Raji (cell line): Measurements from ENCODE around the gene POLG2.

Experiments used
- POLR2A ChIP-seq: IDR thresholded peaks from 2 replicates; pipeline ENCODE4 v1.6.1; 2011; ENCODE audit warnings: low read depth, low read length, control low read depth; ENCODE audit not compliant: insufficient read depth

The POLG2 gene

GRCh38 chr17:64498308-64499203 lies 1.7 kb upstream of the POLG2 start:
- no peak for TF ChIP-seq POLR2A

- no peak for TF ChIP-seq POLR2A
Measured at GRCh38 chr17:64497565-64498035, 746 bp upstream of the POLG2 start.

GRCh38 chr17:64496348-64496785 lies 487 bp downstream of the POLG2 start:
- TF ChIP-seq POLR2A: no peak

GRCh38 chr17:64494121-64494520 lies 2.7 kb downstream of the POLG2 start:
- no peak for TF ChIP-seq POLR2A

- TF ChIP-seq POLR2A: no peak
Measured at GRCh38 chr17:64492481-64493109, 4.3 kb downstream of the POLG2 start.

- TF ChIP-seq POLR2A: no peak
Measured at GRCh38 chr17:64491994-64492393, 4.9 kb downstream of the POLG2 start.

GRCh38 chr17:64491034-64491860 lies 5.6 kb downstream of the POLG2 start:
- no peak for TF ChIP-seq POLR2A

DNA sequence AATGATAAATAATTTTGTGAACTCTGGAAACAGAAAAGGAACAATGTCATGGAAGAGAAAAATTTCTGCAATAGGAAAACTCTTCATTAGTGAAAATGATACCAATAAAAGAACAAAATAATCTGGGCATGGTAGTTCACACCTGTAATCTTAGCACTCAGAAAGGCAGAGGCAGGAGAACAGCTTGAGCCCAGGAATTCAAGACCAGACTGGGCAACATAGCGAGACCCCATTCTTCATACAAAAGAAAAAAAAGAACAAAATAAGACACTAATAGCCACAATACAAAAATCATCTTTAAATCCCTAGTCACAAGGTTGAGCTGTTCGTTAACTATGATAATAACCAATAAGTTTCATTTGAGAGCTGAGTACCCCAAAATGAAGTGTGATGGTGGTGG lies 8.6 kb downstream of the POLG2 start:
- TF ChIP-seq POLR2A: no peak

- TF ChIP-seq POLR2A: no peak
Measured at GRCh38 chr17:64484380-64484779, 12.5 kb downstream of the POLG2 start.

- TF ChIP-seq POLR2A: no peak
Measured at GRCh38 chr17:64480951-64481350, 15.9 kb downstream of the POLG2 start.

DNA sequence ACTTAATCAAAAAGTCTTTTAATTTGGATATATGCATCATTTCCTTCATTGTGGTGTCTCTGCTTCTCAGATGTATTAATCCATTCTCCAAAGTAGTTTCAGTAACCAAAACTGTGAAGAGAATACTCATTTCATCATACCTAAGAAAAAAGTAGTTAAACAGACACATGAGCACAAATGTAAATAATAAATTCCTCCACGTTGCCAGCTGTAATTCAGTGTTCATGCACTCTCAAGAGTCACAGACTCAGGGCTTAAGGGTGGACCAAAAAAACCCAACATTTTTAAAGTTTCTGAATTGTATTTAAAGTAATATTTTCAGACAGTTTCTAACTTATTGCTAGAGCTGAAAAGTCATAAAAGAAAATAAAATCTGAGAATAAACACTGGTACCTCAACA lies 19.0 kb downstream of the POLG2 start:
- TF ChIP-seq POLR2A: no peak

DNA sequence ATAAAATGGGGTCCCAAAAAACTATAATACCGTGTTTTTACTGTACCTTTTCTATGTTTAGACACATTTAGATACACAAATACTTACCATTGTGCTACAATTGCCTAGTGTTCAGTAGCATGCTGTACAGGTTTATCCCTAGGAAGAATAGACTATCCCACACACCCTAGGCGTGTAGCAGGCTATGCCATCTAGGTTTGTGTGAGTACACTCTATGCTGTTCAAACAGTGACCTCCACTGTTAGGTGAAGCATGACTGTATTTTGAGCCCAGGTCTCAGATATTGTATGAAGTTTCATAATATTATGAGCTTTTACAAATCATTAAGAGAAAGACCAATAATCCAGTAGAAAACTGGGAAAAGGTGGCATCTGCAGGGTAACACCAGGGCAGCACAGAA lies 24.3 kb downstream of the POLG2 start:
- TF ChIP-seq POLR2A: no peak

DNA sequence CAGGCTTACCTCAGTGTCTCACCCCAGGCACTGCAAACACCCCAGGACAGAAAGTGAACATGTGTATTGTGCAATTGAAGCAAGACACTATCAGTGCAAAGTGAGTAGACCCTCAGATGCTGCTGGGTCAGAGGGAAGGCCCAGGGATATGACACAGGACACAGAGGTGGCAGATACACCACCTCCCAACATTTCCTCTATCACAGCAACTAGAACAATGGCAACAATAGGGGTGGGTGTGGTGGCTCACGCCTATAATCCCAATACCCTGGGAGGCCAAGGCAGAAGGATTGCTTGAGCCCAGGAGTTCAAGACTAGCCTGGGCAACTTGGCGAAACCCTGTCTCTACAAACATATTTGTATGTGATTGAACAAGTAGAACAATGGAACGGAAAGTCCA lies 25.4 kb downstream of the POLG2 start:
- no peak for TF ChIP-seq POLR2A

DNA sequence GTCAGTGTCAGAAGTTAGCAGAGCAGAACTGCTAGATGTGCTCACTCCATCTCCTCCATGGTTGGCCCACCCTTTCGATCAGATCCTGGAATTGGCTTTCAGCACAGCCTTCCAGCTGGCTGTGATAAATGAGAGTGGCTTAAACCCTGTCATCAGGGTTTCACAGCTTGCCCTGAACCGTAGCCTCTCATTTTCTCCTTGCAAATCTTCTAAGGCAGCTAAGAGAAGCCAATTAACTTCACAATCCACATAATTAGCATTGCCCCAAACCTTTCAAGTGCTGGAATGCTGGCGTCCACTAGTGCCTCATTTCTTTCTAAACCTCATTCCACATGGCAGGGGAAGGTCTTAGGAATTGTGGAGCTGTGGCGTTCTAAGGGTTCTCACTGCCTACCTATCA lies 26.2 kb downstream of the POLG2 start:
- TF ChIP-seq POLR2A: no peak

GRCh38 chr17:64466019-64466735 lies 30.7 kb downstream of the POLG2 start:
- no peak for TF ChIP-seq POLR2A
